Measurements from ENCODE around the gene SLC46A1. TPM values are rescaled to one million over a fixed set of nuclear protein-coding genes. Genes with fewer than 3 reads are reported as not detected.

The SLC46A1 gene
- total and polyA plus RNA-seq, 10 of the 15 experiments (the other 5 are each of a cell fraction or from before 2014, with no cell fraction given), result 1.7 to 6.9 (median 4.0) TPM

DNA sequence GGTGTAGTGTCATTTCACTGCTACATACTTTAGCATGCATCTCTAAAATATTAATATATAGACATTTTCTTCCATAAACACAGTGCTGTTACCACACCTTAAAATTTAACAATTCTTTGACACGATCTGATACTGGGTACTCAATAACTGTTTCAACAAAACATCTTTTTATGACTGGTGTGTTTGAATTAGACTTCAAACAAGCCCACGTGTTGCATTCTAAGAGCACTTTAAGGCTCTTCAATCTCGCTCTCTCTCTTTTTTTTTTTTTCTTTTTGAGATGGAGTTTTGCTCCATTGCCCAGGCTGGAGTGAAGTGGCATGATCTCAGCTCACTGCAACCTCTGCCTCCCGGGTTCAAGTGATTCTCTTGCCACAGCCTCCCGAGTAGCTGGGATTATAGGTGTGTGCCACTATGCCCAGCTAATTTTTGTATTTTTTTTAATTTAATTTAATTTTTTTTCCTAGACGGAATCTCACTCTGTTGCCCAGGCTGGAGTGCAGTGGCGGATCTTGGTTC, 15.8 kb upstream of the SLC46A1 start (continued):
- TF ChIP-seq MYC (IDR thresholded peaks at IDR 0.05; ENCODE audit: insufficient read depth, insufficient read length, insufficient replicate concordance, low read length, severe bottlenecking), result no peak
- no peak for TF ChIP-seq SRF (IDR thresholded peaks at IDR 0.05; ENCODE audit: low read depth in 2 of 2, low read length in 2 of 2)

DNA sequence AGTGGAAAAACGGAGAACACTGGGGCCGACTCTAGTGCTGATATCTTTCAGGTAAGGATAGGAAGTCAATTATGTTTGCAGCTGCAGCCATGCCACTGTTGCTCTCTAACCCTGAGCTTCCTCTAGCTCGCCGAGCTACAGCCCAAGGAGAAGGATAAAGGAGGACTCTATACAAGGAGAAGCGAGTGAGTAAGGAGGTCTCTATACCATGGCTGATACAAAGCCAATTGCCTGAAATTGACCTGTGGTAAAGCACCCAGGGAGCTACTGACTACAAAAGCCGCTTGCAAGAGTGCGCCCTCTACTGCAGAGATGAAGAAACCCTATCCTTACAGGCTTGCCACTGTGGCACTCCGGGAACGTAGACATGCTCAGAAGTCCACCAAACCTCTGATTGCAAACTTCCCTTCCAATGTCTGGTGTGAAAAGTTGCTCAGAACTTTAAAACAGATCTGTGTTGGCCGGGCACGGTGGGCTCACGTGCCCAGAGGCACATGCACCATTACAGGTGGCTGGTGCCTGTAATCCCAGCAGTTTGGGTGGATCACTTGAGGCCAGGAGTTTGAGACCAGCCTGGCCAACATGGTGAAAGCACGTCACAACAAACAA, 10.8 kb upstream of the SLC46A1 start:
- RAD21 ChIA-PET (ENCODE audit: unreplicated experiment), result interaction anchor here (0.7 to 1.4 kb wide), 7 partner anchors 19 to 612 kb away, joined by 3 to 9 read pairs (median 5); partner anchors contain the start of genes IFT20 and TNFAIP1
- ATAC-seq, result peak; percentile 100
- Histone ChIP-seq H2AFZ (ENCODE audit: control insufficient read depth, low read depth, low read length) (peak overlapping the region; percentile 63), H3K4me3 (no peak overlapping the region), H4K20me1 (ENCODE audit: control insufficient read depth, insufficient read depth) (no peaks in the 10 kb centered on the region), H3K9me3 (replicated peaks; ENCODE audit: control insufficient read depth, insufficient read depth, low read length) (no peaks in the 10 kb centered on the region), H3K4me2 (ENCODE audit: control insufficient read depth, insufficient read depth) (no peak overlapping the region), H3K4me1 (ENCODE audit: control insufficient read depth, insufficient read depth, low read length) (no peaks in the 10 kb centered on the region), H3K27me3 (replicated peaks in 1 of 2; ENCODE audit: control insufficient read depth in 2 of 2, insufficient read depth in 2 of 2, low read length in 1 of 2) (no peaks in the 10 kb centered on the region), H3K27ac (ENCODE audit: control insufficient read depth, insufficient read depth) (no peak overlapping the region), H3K79me2 (ENCODE audit: control insufficient read depth, insufficient read depth, low read length) (no peaks in the 10 kb centered on the region), H3K9ac (ENCODE audit: control insufficient read depth, insufficient read depth, low read length) (no peak overlapping the region), H3K36me3 (ENCODE audit: control insufficient read depth in 2 of 2, insufficient read depth in 2 of 2, low read length in 1 of 2) (no peaks in the 10 kb centered on the region)
- POLR2A ChIA-PET, result interaction anchor here (1.2 kb wide), 1 partner anchor 81 kb away, joined by 4 read pairs; the partner anchor contains the start of gene TNFAIP1
- DNase-seq (ENCODE audit: low read depth, low spot score), result no peak
- peak; percentile 23 for FAIRE-seq
- WGBS (ENCODE audit: insufficient coverage, insufficient replicate concordance, low lambda C conversion rate, missing lambda C conversion rate), result 17% methylated on average over 13 of the region's 13 CpGs
- intact Hi-C loops (cut with micrococcal nuclease; ENCODE audit: unreplicated experiment) (loop anchor here (5.0 kb wide), 1 partner anchor 125 kb away; no protein-coding TSS in a partner anchor), in situ Hi-C loops (cut with MboI) (no loop called here)
- TF ChIP-seq POLR2AphosphoS5 (IDR thresholded peaks at IDR 0.05; ENCODE audit: low read length), result no peak
- TF ChIP-seq YY1 (IDR thresholded peaks at IDR 0.05; ENCODE audit: low read depth, low read length), result peak; percentile 49; the same call in 1 of the 2 replicates
- no peak for TF ChIP-seq CREM (IDR thresholded peaks at IDR 0.05; ENCODE audit: low read depth)
- TF ChIP-seq, protein P1, sequence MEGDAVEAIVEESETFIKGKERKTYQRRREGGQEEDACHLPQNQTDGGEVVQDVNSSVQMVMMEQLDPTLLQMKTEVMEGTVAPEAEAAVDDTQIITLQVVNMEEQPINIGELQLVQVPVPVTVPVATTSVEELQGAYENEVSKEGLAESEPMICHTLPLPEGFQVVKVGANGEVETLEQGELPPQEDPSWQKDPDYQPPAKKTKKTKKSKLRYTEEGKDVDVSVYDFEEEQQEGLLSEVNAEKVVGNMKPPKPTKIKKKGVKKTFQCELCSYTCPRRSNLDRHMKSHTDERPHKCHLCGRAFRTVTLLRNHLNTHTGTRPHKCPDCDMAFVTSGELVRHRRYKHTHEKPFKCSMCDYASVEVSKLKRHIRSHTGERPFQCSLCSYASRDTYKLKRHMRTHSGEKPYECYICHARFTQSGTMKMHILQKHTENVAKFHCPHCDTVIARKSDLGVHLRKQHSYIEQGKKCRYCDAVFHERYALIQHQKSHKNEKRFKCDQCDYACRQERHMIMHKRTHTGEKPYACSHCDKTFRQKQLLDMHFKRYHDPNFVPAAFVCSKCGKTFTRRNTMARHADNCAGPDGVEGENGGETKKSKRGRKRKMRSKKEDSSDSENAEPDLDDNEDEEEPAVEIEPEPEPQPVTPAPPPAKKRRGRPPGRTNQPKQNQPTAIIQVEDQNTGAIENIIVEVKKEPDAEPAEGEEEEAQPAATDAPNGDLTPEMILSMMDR (IDR thresholded peaks at IDR 0.05 in 2 of 3, conservative IDR thresholded peaks at IDR 0.05 in 1 of 3; ENCODE audit: control insufficient read depth in 2 of 3, extremely low read depth in 1 of 3, insufficient read depth in 1 of 3, low read depth in 3 of 3, low read length in 3 of 3), result peak; percentile 84 to 91 (median 91)
- TF ChIP-seq FOXK2 (IDR thresholded peaks at IDR 0.05), result 0 out of 2 replicates have a peak, but pooled peaks have one; percentile 23
- no peak for TF ChIP-seq CBX5 (IDR thresholded peaks at IDR 0.05; ENCODE audit: low read depth)
- peak in 1 of 2 experiments; percentile 44; a peak in 1 of 4 replicates for TF ChIP-seq BHLHE40 (IDR thresholded peaks at IDR 0.05; ENCODE audit: borderline replicate concordance in 1 of 2, low read depth in 2 of 2, low read length in 1 of 2)
- TF ChIP-seq ZBED1 (IDR thresholded peaks at IDR 0.05; ENCODE audit: borderline replicate concordance), result no peak
- peak; percentile 29; the same call in 1 of the 2 replicates for TF ChIP-seq RUNX3 (IDR thresholded peaks at IDR 0.05; ENCODE audit: low read length)
- TF ChIP-seq ZNF207 (IDR thresholded peaks at IDR 0.05; ENCODE audit: borderline replicate concordance), result no peak
- peak; percentile 64 for TF ChIP-seq SMC3 (IDR thresholded peaks at IDR 0.05; ENCODE audit: borderline replicate concordance, low read length)
- peak; percentile 70 for TF ChIP-seq RAD21 (IDR thresholded peaks at IDR 0.05; ENCODE audit: insufficient read depth, low read depth, low read length)
- CTCF ChIA-PET, result interaction anchor here (0.6 to 5.0 kb wide), 43 partner anchors 9 to 611 kb away, joined by 3 to 41 read pairs (median 4); partner anchors contain the start of genes IFT20, POLDIP2, SARM1 and SLC46A1
- SMC1A ChIA-PET (ENCODE audit: uncharacterized antibody, unreplicated experiment), result interaction anchor here (0.6 to 1.6 kb wide), 10 partner anchors 9 to 186 kb away, joined by 3 to 7 read pairs (median 3); partner anchors contain the start of genes IFT20, TNFAIP1 and VTN
- no TSS peak for BruUV-seq (replicated peaks)
